8988T (cell line): Measurements from ENCODE around the gene TMEM127.
"Not testable (repeated sequence)": the region's sequence is repeated elsewhere in the genome, so short reads cannot be mapped to it uniquely, and the experiment has no call there.

Source experiments
- DNase-seq: peaks from one replicate; pipeline ENCODE4 v3.0.0; 2011

Gene TMEM127

GRCh38 chr2:96239745-96240264 is 26.0 kb downstream of the TMEM127 start:
- DNase-seq, result no peak

- no peak for DNase-seq
Measured at GRCh38 chr2:96239091-96239490, 26.7 kb downstream of the TMEM127 start.

- DNase-seq, result no peak
Measured at GRCh38 chr2:96238266-96238665, 27.5 kb downstream of the TMEM127 start.

GRCh38 chr2:96236882-96237281 is 28.9 kb downstream of the TMEM127 start:
- DNase-seq, result no peak

- no peak for DNase-seq
Measured at GRCh38 chr2:96233880-96234316, 31.9 kb downstream of the TMEM127 start.

- DNase-seq, result no peak
Measured at GRCh38 chr2:96233436-96233835, 32.4 kb downstream of the TMEM127 start.

- DNase-seq, result no peak
Measured at GRCh38 chr2:96231316-96231715, 34.5 kb downstream of the TMEM127 start.

GRCh38 chr2:96225016-96225533 is 40.7 kb downstream of the TMEM127 start:
- no peak for DNase-seq

- not testable (repeated sequence) for DNase-seq
Measured at GRCh38 chr2:96221106-96221505, 44.7 kb downstream of the TMEM127 start.

GRCh38 chr2:96219959-96220358 is 45.8 kb downstream of the TMEM127 start:
- DNase-seq, result not testable (repeated sequence)

GRCh38 chr2:96218508-96219131 is 47.2 kb downstream of the TMEM127 start:
- DNase-seq, result no peak

- DNase-seq, result no peak
Measured at GRCh38 chr2:96214554-96214953, 51.2 kb downstream of the TMEM127 start.

GRCh38 chr2:96213379-96213778 is 52.4 kb downstream of the TMEM127 start:
- no peak for DNase-seq

GRCh38 chr2:96212339-96212738 is 53.5 kb downstream of the TMEM127 start:
- no peak for DNase-seq

GRCh38 chr2:96209729-96210085 is 56.1 kb downstream of the TMEM127 start:
- DNase-seq, result no peak

GRCh38 chr2:96209011-96209728 is 56.6 kb downstream of the TMEM127 start:
- DNase-seq, result no peak

GRCh38 chr2:96208143-96209010 is 57.4 kb downstream of the TMEM127 start, which contains the start of gene STARD7:
Gene STARD7 (minus strand): TSS chr2:96208827. CDS start chr2:96208434, 393 bp downstream.
- peak; percentile 87 for DNase-seq

- DNase-seq, result no peak
Measured at GRCh38 chr2:96207774-96208142, 58.0 kb downstream of the TMEM127 start.

GRCh38 chr2:96207073-96207773 is 58.6 kb downstream of the TMEM127 start:
- no peak for DNase-seq

- DNase-seq, result no peak
Measured at GRCh38 chr2:96205888-96206287, 59.9 kb downstream of the TMEM127 start.

- DNase-seq, result no peak
Measured at GRCh38 chr2:96204836-96205624, 60.8 kb downstream of the TMEM127 start.
